Osteocyte (in vitro differentiated cells): ENCODE data around the gene BEND7. TPM values are rescaled to one million over a fixed set of nuclear protein-coding genes. Genes with fewer than 3 reads are reported as not detected.

Experiments used
- DNase-seq: peaks from one replicate; pipeline ENCODE4 v3.0.0; 2021; ENCODE audit warnings: mixed read lengths; ENCODE audit not compliant: unreplicated experiment; ENCODE audit errors: extremely low spot score
- H3K27ac Mint-ChIP-seq: one replicate; pipeline ENCODE4 v1.8.0; 2021; ENCODE audit warnings: mild to moderate bottlenecking, mixed read lengths; ENCODE audit not compliant: unreplicated experiment
- H3K27me3 Mint-ChIP-seq: one replicate; pipeline ENCODE4 v1.8.0; 2021; ENCODE audit warnings: mixed read lengths; ENCODE audit not compliant: unreplicated experiment
- H3K36me3 Mint-ChIP-seq: one replicate; pipeline ENCODE4 v1.8.0; 2021; ENCODE audit warnings: mixed read lengths; ENCODE audit not compliant: unreplicated experiment
- H3K4me1 Mint-ChIP-seq: one replicate; pipeline ENCODE4 v1.8.0; 2021; ENCODE audit warnings: mixed read lengths; ENCODE audit not compliant: unreplicated experiment
- H3K4me3 Mint-ChIP-seq: one replicate; pipeline ENCODE4 v1.8.0; 2021; ENCODE audit warnings: mild to moderate bottlenecking, moderate library complexity, mixed read lengths; ENCODE audit not compliant: unreplicated experiment
- H3K9me3 Mint-ChIP-seq: one replicate; pipeline ENCODE4 v1.8.0; 2021; ENCODE audit warnings: mixed read lengths; ENCODE audit not compliant: unreplicated experiment
- total RNA-seq: library from RNA; stranded (reverse); gene quantifications from 2 replicates; pipeline ENCODE4 v1.2.1, GENCODE V29; 2021
- TF ChIP-seq, protein P1 (sequence below): fragments of 200-600 bp; sonication (generic); IDR thresholded peaks from 2 replicates; pipeline ENCODE4 v1.5.0; 2021; ENCODE audit warnings: antibody characterized with exemption, mild to moderate bottlenecking, moderate library complexity

BEND7 gene
- total RNA-seq, 1 donor from 2014 or later = 12.4 TPM

- no peaks in the 10 kb centered on the region for H3K4me1 Mint-ChIP-seq
- TF ChIP-seq, protein P1, sequence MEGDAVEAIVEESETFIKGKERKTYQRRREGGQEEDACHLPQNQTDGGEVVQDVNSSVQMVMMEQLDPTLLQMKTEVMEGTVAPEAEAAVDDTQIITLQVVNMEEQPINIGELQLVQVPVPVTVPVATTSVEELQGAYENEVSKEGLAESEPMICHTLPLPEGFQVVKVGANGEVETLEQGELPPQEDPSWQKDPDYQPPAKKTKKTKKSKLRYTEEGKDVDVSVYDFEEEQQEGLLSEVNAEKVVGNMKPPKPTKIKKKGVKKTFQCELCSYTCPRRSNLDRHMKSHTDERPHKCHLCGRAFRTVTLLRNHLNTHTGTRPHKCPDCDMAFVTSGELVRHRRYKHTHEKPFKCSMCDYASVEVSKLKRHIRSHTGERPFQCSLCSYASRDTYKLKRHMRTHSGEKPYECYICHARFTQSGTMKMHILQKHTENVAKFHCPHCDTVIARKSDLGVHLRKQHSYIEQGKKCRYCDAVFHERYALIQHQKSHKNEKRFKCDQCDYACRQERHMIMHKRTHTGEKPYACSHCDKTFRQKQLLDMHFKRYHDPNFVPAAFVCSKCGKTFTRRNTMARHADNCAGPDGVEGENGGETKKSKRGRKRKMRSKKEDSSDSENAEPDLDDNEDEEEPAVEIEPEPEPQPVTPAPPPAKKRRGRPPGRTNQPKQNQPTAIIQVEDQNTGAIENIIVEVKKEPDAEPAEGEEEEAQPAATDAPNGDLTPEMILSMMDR = no peak
- H3K36me3 Mint-ChIP-seq = peaks cover 9% of the 10 kb centered on the region
- H3K4me3 Mint-ChIP-seq = no peak overlapping the region
- DNase-seq = no peak
- H3K27me3 Mint-ChIP-seq = no peaks in the 10 kb centered on the region
- H3K9me3 Mint-ChIP-seq = no peaks in the 10 kb centered on the region
- H3K27ac Mint-ChIP-seq = no peak overlapping the region
Measured at GRCh38 chr10:13496164-13496563, 32.6 kb downstream of the BEND7 start.

DNA sequence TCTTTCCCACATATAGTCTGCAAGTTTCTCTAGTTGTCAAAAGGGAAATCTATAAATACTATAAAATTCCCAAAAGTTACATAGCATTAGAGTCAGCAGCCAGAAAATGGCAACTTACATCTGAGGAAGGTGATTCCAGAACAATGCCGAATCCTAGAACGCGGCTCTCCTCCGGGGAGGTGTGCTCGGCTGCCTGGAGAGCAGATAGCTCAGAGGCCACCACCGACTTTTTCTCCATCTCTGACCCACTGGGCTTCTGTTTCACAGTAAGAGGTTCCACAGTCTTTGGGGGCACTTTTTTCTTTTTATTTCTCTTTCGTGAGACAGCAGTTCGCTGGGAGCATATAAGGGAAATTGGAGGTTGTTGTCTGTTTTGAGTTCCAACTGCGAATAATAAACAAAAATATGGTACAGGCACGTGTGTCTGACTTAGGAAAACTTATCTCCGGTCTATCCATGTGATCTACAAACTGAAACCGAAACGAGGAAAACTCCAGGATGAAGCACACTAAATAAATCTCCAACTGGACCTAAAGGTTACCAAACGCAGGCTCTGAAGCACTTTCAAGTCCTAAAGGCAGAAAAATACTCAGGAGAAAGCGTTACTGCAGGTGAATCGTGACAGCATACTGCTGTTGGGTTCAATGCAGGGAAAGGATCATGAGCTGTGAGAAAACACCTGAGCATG, 36.2 kb downstream of the BEND7 start:
- Mint-ChIP-seq H3K27ac (no peak overlapping the region), H3K4me3 (no peak overlapping the region), H3K9me3 (no peaks in the 10 kb centered on the region), H3K27me3 (no peaks in the 10 kb centered on the region), H3K4me1 (no peaks in the 10 kb centered on the region), H3K36me3 (peaks cover 4% of the 10 kb centered on the region)
- no peak for DNase-seq
- TF ChIP-seq, protein P1 = no peak

- H3K4me3 Mint-ChIP-seq = no peak overlapping the region
- TF ChIP-seq, protein P1 = no peak
- H3K36me3 Mint-ChIP-seq = peaks cover 4% of the 10 kb centered on the region
- no peak for DNase-seq
- no peak overlapping the region for H3K27ac Mint-ChIP-seq
- no peaks in the 10 kb centered on the region for H3K27me3 Mint-ChIP-seq
- H3K4me1 Mint-ChIP-seq = no peaks in the 10 kb centered on the region
- H3K9me3 Mint-ChIP-seq = no peaks in the 10 kb centered on the region
Measured at GRCh38 chr10:13491747-13492360, 37.0 kb downstream of the BEND7 start.

GRCh38 chr10:13490503-13490902, 38.3 kb downstream of the BEND7 start:
- Mint-ChIP-seq H3K9me3 (no peaks in the 10 kb centered on the region), H3K4me1 (no peaks in the 10 kb centered on the region), H3K4me3 (no peak overlapping the region), H3K36me3 (peaks cover 4% of the 10 kb centered on the region), H3K27ac (no peak overlapping the region), H3K27me3 (no peaks in the 10 kb centered on the region)
- no peak for DNase-seq
- TF ChIP-seq, protein P1 = no peak

GRCh38 chr10:13489035-13489599, 39.7 kb downstream of the BEND7 start:
- TF ChIP-seq, protein P1 = no peak
- no peak for DNase-seq
- Mint-ChIP-seq H3K9me3 (no peaks in the 10 kb centered on the region), H3K4me3 (no peak overlapping the region), H3K4me1 (no peaks in the 10 kb centered on the region), H3K27ac (no peak overlapping the region), H3K36me3 (no peaks in the 10 kb centered on the region), H3K27me3 (no peaks in the 10 kb centered on the region)
